Fibroblast of the aortic adventitia (primary cell): ENCODE measurements around the gene CAPZB. TPM values are rescaled to one million over a fixed set of nuclear protein-coding genes. Genes with fewer than 3 reads are reported as not detected.

Source experiments
- DNase-seq: peaks from one replicate; pipeline ENCODE4 v3.0.0-alpha.2; 2010; ENCODE audit warnings: low read depth
- H3K4me3 ChIP-seq: 2 replicates; pipeline ENCODE4 v1.5.1; 2011; ENCODE audit warnings: low read depth, mild to moderate bottlenecking, control low read depth, low read length, moderate library complexity
- CTCF ChIP-seq: IDR thresholded peaks from 2 replicates; pipeline ENCODE4 v1.5.1; 2011; ENCODE audit warnings: mild to moderate bottlenecking, low read length, control low read depth, inconsistent platforms; ENCODE audit not compliant: insufficient read depth
- total RNA-seq: library from RNA; depleted of rRNA; stranded (reverse); fragments of >200 nt; gene quantifications from 2 replicates; pipeline ENCODE4 v1.2.3, GENCODE V29; 2012; ENCODE audit warnings: low replicate concordance

Gene CAPZB
- total RNA-seq, 1 donor, result 232 TPM

GRCh38 chr1:19322481-19322880 lies 162.9 kb downstream of the CAPZB start:
- DNase-seq, result no peak
- no peak for TF ChIP-seq CTCF
- H3K4me3 ChIP-seq, result no peak overlapping the region

- no peak for DNase-seq
- no peak overlapping the region for H3K4me3 ChIP-seq
- TF ChIP-seq CTCF, result no peak
These were observed 164.3 kb downstream of the CAPZB start for GRCh38 chr1:19321071-19321470.

GRCh38 chr1:19319196-19319595 lies 166.1 kb downstream of the CAPZB start:
- TF ChIP-seq CTCF, result no peak
- DNase-seq, result no peak
- no peak overlapping the region for H3K4me3 ChIP-seq

- no peak overlapping the region for H3K4me3 ChIP-seq
- no peak for DNase-seq
- TF ChIP-seq CTCF, result no peak
These were observed 168.0 kb downstream of the CAPZB start for GRCh38 chr1:19317126-19317910.

GRCh38 chr1:19315378-19316198 lies 169.8 kb downstream of the CAPZB start:
- no peak for TF ChIP-seq CTCF
- peak; percentile 31 for DNase-seq
- no peak overlapping the region for H3K4me3 ChIP-seq

- H3K4me3 ChIP-seq, result no peak overlapping the region
- no peak for TF ChIP-seq CTCF
- DNase-seq, result no peak
These were observed 171.1 kb downstream of the CAPZB start for GRCh38 chr1:19313961-19314882.
